T-helper 17 cell (primary cell): ENCODE results near the gene PTPRN2. TPM values are rescaled to one million over a fixed set of nuclear protein-coding genes. Genes with fewer than 3 reads are reported as not detected.

ENCODE experiments used
- ATAC-seq: fragments of 150-1000 bp; cut with Tn5 transposase; 2 replicates; pipeline ENCODE4 v1.10.0; 2021; ENCODE audit warnings: mild to moderate bottlenecking, moderate library complexity
- DNase-seq, 3 donors: peaks; one replicate each; pipeline versions ENCODE4 v3.0.0 to v3.0.0-alpha.2; 2020 to 2021
- H3K9me3 ChIP-seq: one replicate; pipeline ENCODE4 v1.7.0; 2013; ENCODE audit warnings: low read length, mild to moderate bottlenecking; ENCODE audit not compliant: control insufficient read depth, poor library complexity, severe bottlenecking
- H3K27ac Mint-ChIP-seq: one replicate; pipeline ENCODE4 v1.8.0; 2022; ENCODE audit warnings: mild to moderate bottlenecking, moderate library complexity, mixed read lengths
- H3K27me3 Mint-ChIP-seq: one replicate; pipeline ENCODE4 v1.8.0; 2022; ENCODE audit warnings: mixed read lengths
- H3K36me3 Mint-ChIP-seq: one replicate; pipeline ENCODE4 v1.8.0; 2022; ENCODE audit warnings: low read depth, mixed read lengths
- H3K4me1 Mint-ChIP-seq: one replicate; pipeline ENCODE4 v1.8.0; 2022; ENCODE audit warnings: mild to moderate bottlenecking, mixed read lengths
- H3K4me3 Mint-ChIP-seq: one replicate; pipeline ENCODE4 v1.8.0; 2022; ENCODE audit warnings: mild to moderate bottlenecking, moderate library complexity, mixed read lengths
- total RNA-seq, 4 donors: library from RNA in 2 of 4; stranded (reverse) in 2 of 4; gene quantifications; one replicate each; pipeline ENCODE4 v1.2.3 and lab custom pipeline; 2022 to 2026

PTPRN2 gene
- total RNA-seq, 2 donors from 2014 or later = 0.42 to 0.57 TPM

DNA sequence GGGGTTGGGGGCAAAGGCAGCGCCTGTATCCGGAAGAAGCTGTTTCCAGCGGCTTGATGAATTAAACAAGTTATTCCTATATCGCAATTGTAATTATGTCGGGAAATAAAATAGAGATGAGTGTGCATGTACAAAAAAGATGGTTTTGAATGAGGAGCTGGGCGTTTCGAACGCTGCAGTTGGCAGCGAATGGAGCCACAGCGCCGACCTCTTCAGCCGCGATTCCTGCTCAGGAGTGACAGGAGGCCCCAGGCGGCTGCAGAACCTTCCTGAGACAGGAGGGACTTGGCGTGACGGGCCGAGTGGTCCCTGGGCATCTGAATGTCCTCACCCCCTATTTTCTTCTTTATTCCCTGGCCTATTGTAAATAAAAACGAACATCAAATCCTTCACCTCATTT lies 1065.9 kb downstream of the PTPRN2 start:
- H3K27me3 Mint-ChIP-seq = peaks cover 24% of the 10 kb centered on the region
- ATAC-seq (no peak), DNase-seq (no peak)
- H3K36me3 Mint-ChIP-seq = peaks cover 3% of the 10 kb centered on the region
- H3K27ac Mint-ChIP-seq = no peak overlapping the region
- H3K9me3 ChIP-seq = no peaks in the 10 kb centered on the region
- no peak overlapping the region for H3K4me3 Mint-ChIP-seq
- H3K4me1 Mint-ChIP-seq = peaks cover 11% of the 10 kb centered on the region

DNA sequence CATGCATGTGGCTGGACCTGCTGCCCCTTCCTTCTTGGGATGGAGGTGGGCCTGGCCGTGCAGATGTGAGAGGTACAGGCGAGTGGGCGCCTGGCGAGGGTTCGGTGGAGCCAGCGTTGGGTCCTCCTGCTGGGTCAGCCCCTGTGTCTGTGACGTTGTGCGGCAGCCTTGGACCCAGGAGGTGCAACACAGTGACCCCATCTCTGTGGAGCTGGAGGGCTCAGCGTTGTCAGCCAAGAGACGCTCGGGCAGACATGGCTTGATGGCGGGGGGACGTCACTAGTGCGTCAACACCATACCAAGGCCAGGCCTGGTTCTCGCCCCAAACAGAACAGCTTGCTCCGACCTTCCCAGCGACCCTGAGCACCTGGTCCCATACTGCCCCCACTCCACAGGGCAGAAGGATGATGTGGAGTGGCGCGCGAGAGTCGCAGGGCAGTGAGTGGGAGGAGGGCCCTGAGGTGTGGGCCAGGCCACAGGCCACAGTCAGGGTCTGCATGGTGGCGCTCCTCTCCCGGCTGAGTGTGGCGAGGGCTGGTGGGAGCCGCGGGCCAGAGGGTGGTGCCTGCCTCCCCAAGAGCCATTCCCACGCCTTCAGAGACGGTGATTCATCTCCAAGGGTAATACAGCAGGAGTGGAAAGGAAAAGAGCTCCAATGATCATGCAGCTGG lies 1066.4 kb downstream of the PTPRN2 start:
- H3K27me3 Mint-ChIP-seq = peaks cover 20% of the 10 kb centered on the region
- no peak overlapping the region for H3K27ac Mint-ChIP-seq
- H3K4me3 Mint-ChIP-seq = no peak overlapping the region
- ATAC-seq (no peak), DNase-seq (no peak)
- H3K9me3 ChIP-seq = no peaks in the 10 kb centered on the region
- peaks cover 12% of the 10 kb centered on the region for H3K4me1 Mint-ChIP-seq
- H3K36me3 Mint-ChIP-seq = peaks cover 3% of the 10 kb centered on the region

- peaks cover 3% of the 10 kb centered on the region for H3K36me3 Mint-ChIP-seq
- H3K9me3 ChIP-seq = no peaks in the 10 kb centered on the region
- no peak for ATAC-seq
- H3K27ac Mint-ChIP-seq = no peak overlapping the region
- H3K4me1 Mint-ChIP-seq = peaks cover 12% of the 10 kb centered on the region
- DNase-seq = no peak
- peaks cover 15% of the 10 kb centered on the region for H3K27me3 Mint-ChIP-seq
- no peak overlapping the region for H3K4me3 Mint-ChIP-seq
Measured at GRCh38 chr7:157520249-157520648, 1067.4 kb downstream of the PTPRN2 start.

- H3K4me1 Mint-ChIP-seq = peaks cover 9% of the 10 kb centered on the region
Measured at GRCh38 chr7:157519798-157520244, 1067.8 kb downstream of the PTPRN2 start.

DNA sequence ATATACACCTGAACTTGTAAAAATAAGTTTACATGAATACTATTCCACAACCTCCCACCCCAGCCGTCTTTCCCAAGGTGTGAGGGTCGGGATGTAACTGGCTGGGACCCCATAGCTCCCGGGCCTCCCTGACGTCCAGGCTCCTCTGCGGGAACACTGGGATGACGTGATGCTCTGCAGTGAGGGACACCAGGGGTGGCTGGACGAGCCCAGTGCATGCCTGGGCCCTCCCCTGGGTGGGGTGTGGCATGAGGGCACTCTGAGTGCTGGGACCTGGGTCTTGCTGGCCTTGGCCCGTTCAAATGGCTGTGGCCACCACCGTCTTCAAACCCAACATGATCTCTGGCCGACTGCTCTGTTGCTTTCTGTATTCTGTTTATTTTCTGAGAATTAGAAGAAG lies 1068.4 kb downstream of the PTPRN2 start:
- ATAC-seq (no peak), DNase-seq (no peak)
- H3K27me3 Mint-ChIP-seq = peaks cover 5% of the 10 kb centered on the region
- no peak overlapping the region for H3K4me3 Mint-ChIP-seq
- H3K9me3 ChIP-seq = no peaks in the 10 kb centered on the region
- H3K27ac Mint-ChIP-seq = no peak overlapping the region
- no peaks in the 10 kb centered on the region for H3K36me3 Mint-ChIP-seq
- H3K4me1 Mint-ChIP-seq = peaks cover 7% of the 10 kb centered on the region

More at GRCh38 chr7:157519798-157520244, 1067.8 kb downstream of the PTPRN2 start:
- Mint-ChIP-seq H3K27me3 (peaks cover 11% of the 10 kb centered on the region), H3K4me3 (no peak overlapping the region), H3K27ac (no peak overlapping the region), H3K36me3 (peaks cover 2% of the 10 kb centered on the region)
- H3K9me3 ChIP-seq = no peaks in the 10 kb centered on the region
- DNase-seq (no peak), ATAC-seq (no peak)

DNA sequence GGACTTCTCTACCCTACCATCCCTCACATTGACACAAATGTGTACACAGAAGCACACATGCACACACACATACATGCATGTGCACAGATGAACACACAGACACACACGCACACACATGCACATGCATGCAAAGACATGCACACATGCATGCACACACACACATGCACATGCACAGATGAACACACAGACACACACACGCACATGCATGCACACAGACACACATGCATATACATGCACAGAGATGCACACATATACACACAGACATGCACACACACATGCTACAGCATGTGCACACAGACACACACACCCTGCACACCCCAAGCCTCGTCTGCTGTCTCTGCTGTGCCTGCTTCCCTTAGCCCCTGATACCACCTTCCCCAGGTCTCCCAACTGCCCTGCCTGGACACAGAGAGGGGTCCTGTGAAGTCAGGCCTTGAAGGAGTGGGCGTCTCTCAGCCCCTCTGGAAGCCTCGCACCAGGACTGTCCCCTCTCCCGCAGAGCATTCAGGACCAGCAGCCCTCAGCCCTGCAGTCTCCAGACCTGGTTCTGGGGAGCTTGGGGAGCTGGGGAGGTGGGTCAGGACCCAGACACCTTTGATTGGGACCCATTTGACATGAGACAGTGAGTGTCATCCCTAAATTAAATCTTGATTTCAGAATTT lies 1069.0 kb downstream of the PTPRN2 start:
- H3K27me3 Mint-ChIP-seq = peaks cover 5% of the 10 kb centered on the region
- H3K36me3 Mint-ChIP-seq = no peaks in the 10 kb centered on the region
- H3K4me3 Mint-ChIP-seq = no peak overlapping the region
- H3K27ac Mint-ChIP-seq = no peak overlapping the region
- DNase-seq (no peak), ATAC-seq (no peak)
- peaks cover 7% of the 10 kb centered on the region for H3K4me1 Mint-ChIP-seq
- no peaks in the 10 kb centered on the region for H3K9me3 ChIP-seq

DNA sequence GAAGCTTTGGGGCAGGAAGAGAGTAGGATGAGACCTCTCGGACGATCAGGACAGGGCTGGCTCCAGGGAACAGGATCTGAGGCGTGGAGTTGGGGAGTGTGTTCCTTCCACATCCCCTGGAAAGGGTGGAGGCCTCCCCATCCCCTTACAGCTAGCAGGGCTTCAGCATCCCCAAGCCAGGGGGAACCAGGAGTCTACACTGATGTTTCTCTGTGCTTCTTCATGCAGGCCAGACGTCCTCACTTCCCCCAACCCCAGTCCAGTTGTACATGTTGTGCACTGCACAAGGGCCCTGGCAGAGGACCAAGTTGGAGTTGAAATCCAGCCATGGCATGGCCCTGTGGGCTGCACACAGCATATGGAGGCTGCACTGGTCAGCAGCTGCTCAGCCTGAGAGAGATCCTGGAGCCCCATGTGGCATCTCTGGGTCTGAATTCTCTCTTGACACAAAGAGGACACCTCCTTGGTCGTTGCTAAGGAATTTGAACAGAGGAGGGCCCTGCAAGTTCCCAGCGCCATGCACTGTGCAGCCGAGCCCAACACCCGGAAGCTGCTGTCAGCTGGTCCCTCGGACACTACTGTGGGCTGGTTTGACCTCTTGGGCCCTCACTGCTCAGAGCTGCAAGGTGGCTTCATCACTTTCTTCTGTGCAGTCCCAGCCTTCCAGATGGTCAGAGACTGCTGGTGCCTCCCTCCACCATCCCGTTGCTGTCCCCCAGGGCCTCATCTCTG lies 1069.7 kb downstream of the PTPRN2 start:
- no peaks in the 10 kb centered on the region for H3K36me3 Mint-ChIP-seq
- peaks cover 5% of the 10 kb centered on the region for H3K27me3 Mint-ChIP-seq
- no peak for DNase-seq
- H3K9me3 ChIP-seq = no peaks in the 10 kb centered on the region
- no peak overlapping the region for H3K27ac Mint-ChIP-seq
- H3K4me3 Mint-ChIP-seq = no peak overlapping the region
- ATAC-seq = no peak
- peaks cover 7% of the 10 kb centered on the region for H3K4me1 Mint-ChIP-seq

DNA sequence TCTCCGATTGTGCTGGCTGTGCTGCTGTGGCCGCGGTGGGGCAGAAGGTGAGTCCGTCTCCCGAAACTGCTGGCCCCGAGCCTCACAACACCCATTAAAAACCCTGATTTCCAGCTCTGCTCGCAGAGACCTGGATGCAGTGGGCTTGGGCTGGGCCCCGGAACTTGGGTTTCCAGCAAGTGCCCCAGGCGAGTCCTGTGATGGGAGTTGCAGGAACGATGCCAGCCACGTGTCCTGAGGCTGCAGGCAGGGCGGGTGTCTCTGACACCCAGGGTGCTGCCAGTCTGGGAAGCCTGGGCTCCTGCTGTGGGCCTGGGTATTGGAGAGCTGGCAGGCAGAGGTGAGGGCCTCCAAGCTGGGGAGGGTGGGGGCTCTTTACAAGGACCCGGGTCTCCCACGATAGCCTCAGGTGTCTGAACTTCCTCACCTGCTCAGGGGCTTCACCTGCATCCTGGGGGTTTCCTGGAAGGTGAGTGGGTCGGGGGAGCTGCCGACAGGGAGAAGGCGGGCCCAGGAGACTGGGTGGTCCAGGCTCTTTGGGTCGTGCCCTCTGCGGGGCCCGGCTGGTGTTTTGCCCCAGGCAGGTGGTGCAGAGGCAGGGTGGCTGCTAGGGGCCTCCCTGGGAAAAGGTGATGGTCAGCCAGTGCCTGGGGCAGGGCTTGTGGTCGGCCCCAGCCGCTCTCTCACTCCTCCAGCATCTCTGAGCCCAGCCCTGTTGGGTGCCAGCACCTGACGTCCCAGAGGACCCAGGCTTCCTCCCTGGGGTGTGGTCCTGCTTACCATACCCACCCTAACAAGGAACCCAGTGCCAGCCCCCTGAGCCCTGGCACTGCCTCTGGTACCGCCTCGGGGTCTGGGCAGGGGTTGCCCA lies 1070.5 kb downstream of the PTPRN2 start:
- Mint-ChIP-seq H3K4me3 (no peak overlapping the region), H3K4me1 (peaks cover 7% of the 10 kb centered on the region), H3K36me3 (no peaks in the 10 kb centered on the region), H3K27me3 (peaks cover 5% of the 10 kb centered on the region), H3K27ac (no peak overlapping the region)
- DNase-seq (no peak), ATAC-seq (no peak)
- H3K9me3 ChIP-seq = no peaks in the 10 kb centered on the region

GRCh38 chr7:157516311-157516710 lies 1071.3 kb downstream of the PTPRN2 start:
- peaks cover 5% of the 10 kb centered on the region for H3K27me3 Mint-ChIP-seq
- no peaks in the 10 kb centered on the region for H3K36me3 Mint-ChIP-seq
- no peak overlapping the region for H3K4me3 Mint-ChIP-seq
- ATAC-seq (no peak), DNase-seq (no peak)
- H3K27ac Mint-ChIP-seq = no peak overlapping the region
- H3K4me1 Mint-ChIP-seq = peaks cover 7% of the 10 kb centered on the region
- H3K9me3 ChIP-seq = no peaks in the 10 kb centered on the region

GRCh38 chr7:157515342-157516041 lies 1072.1 kb downstream of the PTPRN2 start:
- DNase-seq (no peak), ATAC-seq (no peak)
- Mint-ChIP-seq H3K4me1 (peaks cover 7% of the 10 kb centered on the region), H3K27me3 (peaks cover 5% of the 10 kb centered on the region), H3K27ac (no peak overlapping the region), H3K36me3 (no peaks in the 10 kb centered on the region), H3K4me3 (no peak overlapping the region)
- no peaks in the 10 kb centered on the region for H3K9me3 ChIP-seq

DNA sequence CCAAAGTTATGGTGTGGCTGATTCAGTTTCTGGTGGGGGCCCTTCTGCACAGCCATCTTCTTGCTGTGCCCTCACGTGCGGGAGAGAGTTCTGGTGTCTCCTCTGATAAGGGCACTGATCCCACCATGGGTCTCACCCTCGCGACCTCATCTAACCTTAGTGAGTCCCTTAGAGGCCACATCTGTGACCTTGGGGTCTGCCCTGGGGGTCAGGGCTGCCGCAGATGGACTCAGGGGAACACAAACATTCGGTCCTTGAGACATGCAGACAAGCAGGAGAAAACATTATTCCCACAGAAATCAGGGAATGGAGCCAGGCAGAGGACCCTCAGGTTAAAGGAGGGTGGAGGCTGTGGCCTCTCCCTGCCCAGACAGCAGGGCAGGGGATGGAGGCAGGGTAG lies 1072.9 kb downstream of the PTPRN2 start:
- H3K4me3 Mint-ChIP-seq = no peak overlapping the region
- peaks cover 5% of the 10 kb centered on the region for H3K27me3 Mint-ChIP-seq
- ATAC-seq (no peak), DNase-seq (no peak)
- H3K36me3 Mint-ChIP-seq = no peaks in the 10 kb centered on the region
- H3K4me1 Mint-ChIP-seq = peaks cover 7% of the 10 kb centered on the region
- H3K27ac Mint-ChIP-seq = peak overlapping the region; percentile 67
- no peaks in the 10 kb centered on the region for H3K9me3 ChIP-seq

GRCh38 chr7:157514306-157514705 lies 1073.3 kb downstream of the PTPRN2 start:
- peaks cover 5% of the 10 kb centered on the region for H3K27me3 Mint-ChIP-seq
- H3K4me1 Mint-ChIP-seq = peaks cover 7% of the 10 kb centered on the region
- no peaks in the 10 kb centered on the region for H3K36me3 Mint-ChIP-seq
- H3K27ac Mint-ChIP-seq = peak overlapping the region; percentile 67
- no peak for DNase-seq
- no peak overlapping the region for H3K4me3 Mint-ChIP-seq
- no peak for ATAC-seq
- no peaks in the 10 kb centered on the region for H3K9me3 ChIP-seq
